ENCODE measurements around the gene CLEC14A. TPM values are rescaled to one million over a fixed set of nuclear protein-coding genes. Genes with fewer than 3 reads are reported as not detected.

CLEC14A gene
- not detected in 5 replicates for total RNA-seq (2022; extraction: Qiagen RNA extraction; ENCODE audit: low read depth)

GRCh38 chr14:38255673-38256532 lies at the start of gene CLEC14A:
Gene CLEC14A, minus strand, starts transcription at chr14:38256093. Its CDS starts 71 bp downstream, at chr14:38256022.

GRCh38 chr14:38207736-38208617 lies 47.9 kb downstream of the CLEC14A start, which contains the start of gene SSTR1:
Gene SSTR1, plus strand, starts transcription at chr14:38207904. Its CDS starts 1,486 bp downstream, at chr14:38209390.

Other genes with a start within 250 kb of the CLEC14A start
- 0.03 TPM in 1 of 5 replicates, not detected in the others for gene SSTR1, start 48.2 kb downstream of the CLEC14A start, total RNA-seq (2022; extraction: Qiagen RNA extraction; ENCODE audit: low read depth)